Measurements from ENCODE around the gene INSYN1.

- TF ChIP-seq CTCF (IDR thresholded peaks at IDR 0.05) (no peak), POLR2A (IDR thresholded peaks at IDR 0.05) (no peak)
These were observed 41.4 kb upstream of the INSYN1 start for GRCh38 chr15:73794443-73795133.
